GM12801 (cell line): ENCODE data around the gene FHIP1A.

Source experiments
- CTCF ChIP-seq: IDR thresholded peaks from one replicate; pipeline ENCODE4 v1.5.1; 2011; ENCODE audit warnings: control low read depth; ENCODE audit not compliant: insufficient read length; ENCODE audit errors: extremely low read depth

Gene FHIP1A

DNA sequence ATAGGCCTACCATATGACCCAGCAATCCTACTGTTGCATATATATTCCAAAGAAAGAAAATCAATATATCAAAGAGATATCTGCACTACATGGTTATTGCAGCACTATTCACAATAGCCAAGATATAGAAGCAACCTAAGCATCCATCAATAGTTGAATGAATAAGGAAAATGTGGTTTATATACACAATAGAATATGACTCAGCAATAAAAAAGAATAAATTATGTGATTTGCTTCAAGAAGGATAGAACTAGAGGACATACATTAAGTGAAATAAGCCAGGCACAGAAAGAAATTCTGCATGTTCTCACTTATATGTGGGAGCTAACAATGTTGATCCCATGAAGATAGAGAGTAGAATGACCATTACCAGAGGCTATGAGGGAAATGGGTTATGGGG is 13.1 kb upstream of the FHIP1A start:
- no peak for TF ChIP-seq CTCF

DNA sequence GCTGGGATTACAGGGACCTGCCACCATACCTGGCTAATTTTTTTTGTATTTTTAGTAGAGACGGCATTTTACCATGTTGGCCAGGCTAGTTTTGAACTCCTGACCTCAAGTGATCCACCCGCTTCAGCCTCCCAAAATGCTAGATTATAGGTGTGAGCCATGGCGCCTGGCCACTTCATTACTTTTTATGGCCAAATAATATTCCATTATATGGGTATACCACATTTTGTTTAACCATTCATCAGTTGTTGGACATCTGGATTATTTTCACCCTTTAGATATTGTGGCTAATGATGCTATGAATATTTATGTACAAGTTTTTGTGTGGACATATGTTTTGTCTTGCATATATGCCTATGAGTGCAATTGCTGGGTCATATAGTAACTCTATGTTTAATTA is 8.6 kb upstream of the FHIP1A start:
- no peak for TF ChIP-seq CTCF

GRCh38 chr4:151401739-151402138 is 7.2 kb upstream of the FHIP1A start:
- no peak for TF ChIP-seq CTCF

- TF ChIP-seq CTCF, result no peak
Measured at GRCh38 chr4:151402145-151402865, 6.7 kb upstream of the FHIP1A start.

GRCh38 chr4:151403656-151404055 is 5.3 kb upstream of the FHIP1A start:
- TF ChIP-seq CTCF, result no peak

DNA sequence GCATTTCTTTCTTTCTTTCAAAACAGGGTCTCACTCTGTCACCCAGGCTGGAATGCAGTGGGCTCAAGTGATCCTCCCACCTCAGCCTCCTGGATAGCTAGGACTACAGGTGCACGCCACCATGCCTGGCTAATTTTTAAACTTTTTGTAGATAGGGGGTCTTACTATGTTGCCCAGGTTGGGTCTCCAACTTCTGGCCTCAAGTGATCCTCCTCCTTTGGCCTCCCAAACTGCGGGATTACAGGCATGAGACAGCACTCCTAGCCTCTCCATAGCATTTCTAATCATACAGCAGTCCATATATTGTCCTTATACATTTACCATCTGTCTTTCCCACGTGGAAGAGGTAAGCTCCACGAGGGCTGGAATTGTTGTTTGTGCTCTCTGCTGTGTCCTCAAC is 2.0 kb upstream of the FHIP1A start:
- no peak for TF ChIP-seq CTCF

GRCh38 chr4:151407466-151408379 is 1.3 kb upstream of the FHIP1A start:
- TF ChIP-seq CTCF, result no peak
